ENCODE results near the gene ARID3B. TPM values are rescaled to one million over a fixed set of nuclear protein-coding genes. Genes with fewer than 3 reads are reported as not detected.

The ARID3B gene
- total RNA-seq, 1 experiment from 2014 or later: 36.1 TPM

GRCh38 chr15:74568594-74568993, 27.6 kb downstream of the ARID3B start:
- Mint-ChIP-seq H3K27me3 (ENCODE audit: insufficient read depth, unreplicated experiment) (no peaks in the 10 kb centered on the region), H3K36me3 (ENCODE audit: insufficient read depth, unreplicated experiment) (peaks cover 48% of the 10 kb centered on the region), H3K4me3 (ENCODE audit: unreplicated experiment) (no peak overlapping the region), H3K9me3 (ENCODE audit: unreplicated experiment) (no peaks in the 10 kb centered on the region), H3K27ac (ENCODE audit: unreplicated experiment) (no peak overlapping the region), H3K4me1 (ENCODE audit: low read depth, unreplicated experiment) (no peaks in the 10 kb centered on the region)
- H3K27me3 ChIP-seq (replicated peaks; ENCODE audit: control insufficient read depth, insufficient read depth, low read length): no peaks in the 10 kb centered on the region
- no TSS peak for BruUV-seq (replicated peaks)
- no peaks in the 10 kb centered on the region for H3K4me1 ChIP-seq
- ChIA-PET POLR2A (interaction anchor here (0.6 kb wide), 1 partner anchor 986 kb away, joined by 3 read pairs; no protein-coding TSS in a partner anchor), CTCF (no interaction called here)
- no peak overlapping the region for H3K4me3 ChIP-seq (ENCODE audit: low read depth, low read length)
- DNase-seq: no peak
- TF ChIP-seq CTCF (IDR thresholded peaks at IDR 0.05; ENCODE audit: insufficient read depth in 1 of 2, low read depth in 1 of 2, low read length in 1 of 2, severe bottlenecking in 1 of 2, unreplicated experiment in 1 of 2): no peak
- H3K9me3 ChIP-seq: no peaks in the 10 kb centered on the region
- intact Hi-C loops (cut with micrococcal nuclease; ENCODE audit: unreplicated experiment): no loop called here
- H3K36me3 ChIP-seq (ENCODE audit: control insufficient read depth, insufficient read depth, low read length): no peaks in the 10 kb centered on the region

GRCh38 chr15:74569731-74570070, 28.7 kb downstream of the ARID3B start:
- ChIA-PET POLR2A (no interaction called here), CTCF (no interaction called here)
- no peaks in the 10 kb centered on the region for H3K36me3 ChIP-seq (ENCODE audit: control insufficient read depth, insufficient read depth, low read length)
- BruUV-seq (replicated peaks): no TSS peak
- Mint-ChIP-seq H3K9me3 (ENCODE audit: unreplicated experiment) (no peaks in the 10 kb centered on the region), H3K36me3 (ENCODE audit: insufficient read depth, unreplicated experiment) (peaks cover 57% of the 10 kb centered on the region), H3K27ac (ENCODE audit: unreplicated experiment) (no peak overlapping the region), H3K4me3 (ENCODE audit: unreplicated experiment) (no peak overlapping the region), H3K4me1 (ENCODE audit: low read depth, unreplicated experiment) (no peaks in the 10 kb centered on the region), H3K27me3 (ENCODE audit: insufficient read depth, unreplicated experiment) (no peaks in the 10 kb centered on the region)
- H3K4me3 ChIP-seq (ENCODE audit: low read depth, low read length): no peak overlapping the region
- no peaks in the 10 kb centered on the region for H3K9me3 ChIP-seq
- no peak for DNase-seq
- no peaks in the 10 kb centered on the region for H3K4me1 ChIP-seq
- TF ChIP-seq CTCF (IDR thresholded peaks at IDR 0.05; ENCODE audit: insufficient read depth in 1 of 2, low read depth in 1 of 2, low read length in 1 of 2, severe bottlenecking in 1 of 2, unreplicated experiment in 1 of 2): no peak
- intact Hi-C loops (cut with micrococcal nuclease; ENCODE audit: unreplicated experiment): no loop called here
- no peaks in the 10 kb centered on the region for H3K27me3 ChIP-seq (replicated peaks; ENCODE audit: control insufficient read depth, insufficient read depth, low read length)

GRCh38 chr15:74571191-74571590, 30.2 kb downstream of the ARID3B start:
- H3K4me1 Mint-ChIP-seq (ENCODE audit: low read depth, unreplicated experiment): no peaks in the 10 kb centered on the region
- H3K4me3 ChIP-seq (ENCODE audit: low read depth, low read length): no peak overlapping the region
- peaks cover 58% of the 10 kb centered on the region for H3K36me3 Mint-ChIP-seq (ENCODE audit: insufficient read depth, unreplicated experiment)
- no peak for DNase-seq
- intact Hi-C loops (cut with micrococcal nuclease; ENCODE audit: unreplicated experiment): no loop called here
- POLR2A ChIA-PET: interaction anchor here (0.5 kb wide), 1 partner anchor 30 kb away, joined by 3 read pairs; the partner anchor contains the start of gene ARID3B
- H3K27ac Mint-ChIP-seq (ENCODE audit: unreplicated experiment): no peak overlapping the region
- no peaks in the 10 kb centered on the region for H3K9me3 ChIP-seq
- no peak for TF ChIP-seq CTCF (IDR thresholded peaks at IDR 0.05; ENCODE audit: insufficient read depth in 1 of 2, low read depth in 1 of 2, low read length in 1 of 2, severe bottlenecking in 1 of 2, unreplicated experiment in 1 of 2)
- no peaks in the 10 kb centered on the region for H3K27me3 ChIP-seq (replicated peaks; ENCODE audit: control insufficient read depth, insufficient read depth, low read length)
- H3K27me3 Mint-ChIP-seq (ENCODE audit: insufficient read depth, unreplicated experiment): no peaks in the 10 kb centered on the region
- BruUV-seq (replicated peaks): no TSS peak
- no peaks in the 10 kb centered on the region for H3K4me1 ChIP-seq
- H3K36me3 ChIP-seq (ENCODE audit: control insufficient read depth, insufficient read depth, low read length): no peaks in the 10 kb centered on the region
- H3K4me3 Mint-ChIP-seq (ENCODE audit: unreplicated experiment): no peak overlapping the region
- H3K9me3 Mint-ChIP-seq (ENCODE audit: unreplicated experiment): no peaks in the 10 kb centered on the region
- CTCF ChIA-PET: no interaction called here

Measured in Caco-2 (cell line).